Measurements from ENCODE around the gene SLC9B1. TPM values are rescaled to one million over a fixed set of nuclear protein-coding genes. Genes with fewer than 3 reads are reported as not detected.
A peak's percentile ranks its signal among the peaks of the same experiment; 100 is the strongest.

SLC9B1 gene
- under 1 TPM; 0.39 to 0.46 TPM for total RNA-seq
- long read RNA-seq, result 0 reads

GRCh38 chr4:103019308-103020124 lies at the start of gene SLC9B1:
Gene SLC9B1 (minus strand): TSS chr4:103019705. CDS start chr4:102991711, 27,994 bp downstream.
- intact Hi-C loops (cut with DNase I, micrococcal nuclease), result loop anchor here in 1 of 2 donors (10.0 kb wide), 1 partner anchor 395 kb away; no protein-coding TSS in a partner anchor
- peak; percentile 97 to 98 for DNase-seq
- peak; percentile 100 for ATAC-seq

GRCh38 chr4:103067841-103068547 lies 48.5 kb upstream of the SLC9B1 start:
- ATAC-seq, result no peak
- no peak for DNase-seq
- intact Hi-C loops (cut with DNase I, micrococcal nuclease), result no loop called here

GRCh38 chr4:103060453-103061148 lies 41.1 kb upstream of the SLC9B1 start:
- no peak for DNase-seq
- no peak for ATAC-seq
- intact Hi-C loops (cut with DNase I, micrococcal nuclease), result no loop called here

- intact Hi-C loops (cut with DNase I, micrococcal nuclease), result no loop called here
- DNase-seq (no peak), ATAC-seq (no peak)
Measured at GRCh38 chr4:103054030-103054429, 34.5 kb upstream of the SLC9B1 start.

- intact Hi-C loops (cut with DNase I, micrococcal nuclease), result no loop called here
- DNase-seq, result no peak
- ATAC-seq, result no peak
Measured at GRCh38 chr4:103052779-103053178, 33.3 kb upstream of the SLC9B1 start.

- ATAC-seq, result no peak
- DNase-seq, result no peak
- intact Hi-C loops (cut with DNase I, micrococcal nuclease), result no loop called here
Measured at GRCh38 chr4:103052145-103052544, 32.6 kb upstream of the SLC9B1 start.

- intact Hi-C loops (cut with DNase I, micrococcal nuclease), result no loop called here
- ATAC-seq (no peak), DNase-seq (no peak)
Measured at GRCh38 chr4:103050736-103051436, 31.4 kb upstream of the SLC9B1 start.

GRCh38 chr4:103046416-103047290 lies 27.1 kb upstream of the SLC9B1 start:
- peak in 1 of 2 donors; percentile 16 for DNase-seq
- ATAC-seq, result peak; percentile 80
- intact Hi-C loops (cut with DNase I, micrococcal nuclease), result loop anchor here in 1 of 2 donors (10.0 kb wide), 1 partner anchor 48 kb away; the partner anchor contains the start of gene BDH2

GRCh38 chr4:103044183-103044582 lies 24.7 kb upstream of the SLC9B1 start:
- intact Hi-C loops (cut with DNase I, micrococcal nuclease), result loop anchor here in 1 of 2 donors (10.0 kb wide), 1 partner anchor 51 kb away; the partner anchor contains the start of gene BDH2
- no peak for ATAC-seq
- no peak for DNase-seq

- ATAC-seq (no peak), DNase-seq (no peak)
- intact Hi-C loops (cut with DNase I, micrococcal nuclease), result no loop called here
Measured at GRCh38 chr4:103036169-103036568, 16.7 kb upstream of the SLC9B1 start.

GRCh38 chr4:103032574-103032973 lies 13.1 kb upstream of the SLC9B1 start:
- intact Hi-C loops (cut with DNase I, micrococcal nuclease), result no loop called here
- DNase-seq (no peak), ATAC-seq (peak; percentile 88)

- DNase-seq (no peak), ATAC-seq (no peak)
- intact Hi-C loops (cut with DNase I, micrococcal nuclease), result no loop called here
Measured at GRCh38 chr4:103030791-103031190, 11.3 kb upstream of the SLC9B1 start.

GRCh38 chr4:103029300-103029699 lies 9.8 kb upstream of the SLC9B1 start:
- DNase-seq (no peak), ATAC-seq (no peak)
- intact Hi-C loops (cut with DNase I, micrococcal nuclease), result no loop called here

GRCh38 chr4:103026868-103027267 lies 7.4 kb upstream of the SLC9B1 start:
- DNase-seq (no peak), ATAC-seq (no peak)
- intact Hi-C loops (cut with DNase I, micrococcal nuclease), result no loop called here

- ATAC-seq (no peak), DNase-seq (no peak)
- intact Hi-C loops (cut with DNase I, micrococcal nuclease), result no loop called here
Measured at GRCh38 chr4:103024996-103025395, 5.5 kb upstream of the SLC9B1 start.

- DNase-seq (no peak), ATAC-seq (no peak)
- intact Hi-C loops (cut with DNase I, micrococcal nuclease), result no loop called here
Measured at GRCh38 chr4:103021120-103021519, 1.6 kb upstream of the SLC9B1 start.

- peak; percentile 41 for ATAC-seq
- intact Hi-C loops (cut with DNase I, micrococcal nuclease), result loop anchor here in 1 of 2 donors (10.0 kb wide), 1 partner anchor 394 kb away; no protein-coding TSS in a partner anchor
Measured at GRCh38 chr4:103018391-103019307, 856 bp downstream of the SLC9B1 start.

More at GRCh38 chr4:103018391-103019307, 856 bp downstream of the SLC9B1 start:
- DNase-seq, result peak; percentile 27 to 36
